ENCODE measurements around the gene GBF1.

Gene GBF1

DNA sequence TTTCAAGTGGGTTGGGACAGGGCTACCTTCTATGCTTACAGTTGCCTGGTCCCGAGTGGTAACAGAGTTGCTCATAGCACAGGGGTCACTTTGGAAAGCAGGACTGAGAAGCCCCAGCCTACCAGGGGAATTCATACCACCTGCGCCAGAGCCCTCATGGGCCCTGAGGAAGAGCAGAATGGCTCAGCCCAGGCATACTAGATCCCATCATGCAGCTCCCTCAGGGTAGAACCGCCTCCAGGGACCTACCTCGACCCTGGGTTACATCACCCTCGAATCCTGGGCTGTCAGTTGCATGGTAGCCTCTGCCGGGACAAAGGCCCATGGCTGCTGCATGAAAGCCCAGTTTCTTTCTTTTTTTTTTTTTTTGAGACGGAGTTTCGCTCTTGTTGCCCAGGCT, 184.1 kb downstream of the GBF1 start:
- DNase-seq = no peak

DNA sequence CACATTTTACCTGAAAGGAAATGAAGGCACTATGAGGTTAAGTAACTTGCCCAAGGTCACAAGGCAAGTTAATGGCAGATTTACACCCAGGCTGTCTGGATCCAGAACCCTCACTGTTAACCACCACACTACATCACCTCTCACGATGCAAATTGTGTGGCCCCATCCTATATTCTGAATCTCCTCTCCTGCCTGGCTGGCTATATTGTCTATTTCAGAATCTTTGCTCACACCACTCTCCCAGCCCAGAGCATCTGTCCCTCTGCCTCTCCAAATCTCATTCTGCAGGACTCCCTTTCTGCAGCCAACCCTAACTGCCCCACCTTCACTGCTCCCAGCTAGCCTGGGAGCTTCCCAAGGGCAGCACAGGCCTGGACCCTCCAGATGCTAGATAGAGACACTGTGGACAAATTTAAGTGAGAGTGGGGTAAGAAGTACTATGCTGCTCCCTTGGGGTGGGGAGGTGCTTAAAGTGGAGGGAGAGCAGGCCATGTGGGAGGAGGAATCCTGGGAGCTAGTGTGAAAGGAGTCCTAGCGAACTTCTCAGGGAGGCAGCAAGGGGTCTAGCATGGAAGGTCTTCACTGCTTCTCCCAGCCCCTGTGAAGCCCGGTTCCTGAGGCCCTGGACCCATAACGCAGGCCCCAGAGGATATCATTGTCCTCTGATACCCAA, 186.3 kb downstream of the GBF1 start:
- no peak for DNase-seq

Data from NCI-H1694 (cell line).